ENCODE results near the gene SLC39A7. TPM values are rescaled to one million over a fixed set of nuclear protein-coding genes. Genes with fewer than 3 reads are reported as not detected.

The SLC39A7 gene
- total and polyA plus RNA-seq, 2 of the 13 experiments (the other 11 are each of a cell fraction or from before 2014, with no cell fraction given): 142 to 229 TPM

- TF ChIP-seq ZUFSP (CRISPR knock-in tag; IDR thresholded peaks at IDR 0.05; ENCODE audit: borderline replicate concordance) (no peak), RXRB (CRISPR knock-in tag; IDR thresholded peaks at IDR 0.05; ENCODE audit: borderline replicate concordance) (no peak), ZNF552 (CRISPR knock-in tag; IDR thresholded peaks at IDR 0.05; ENCODE audit: borderline replicate concordance) (no peak), CAMTA2 (CRISPR knock-in tag; IDR thresholded peaks at IDR 0.05; ENCODE audit: borderline replicate concordance) (no peak), ZC3H4 (CRISPR knock-in tag; IDR thresholded peaks at IDR 0.05; ENCODE audit: borderline replicate concordance) (peak; percentile 54; the same call in 1 of the 2 replicates), BCL6 (CRISPR knock-in tag; IDR thresholded peaks at IDR 0.05) (no peak), ZNF550 (CRISPR knock-in tag; IDR thresholded peaks at IDR 0.05; ENCODE audit: borderline replicate concordance) (no peak; the same call in 1 of the 2 replicates), ZSCAN20 (CRISPR knock-in tag; IDR thresholded peaks at IDR 0.05; ENCODE audit: borderline replicate concordance) (no peak), ZBTB40 (IDR thresholded peaks at IDR 0.05) (no peak), ZBTB40 (CRISPR knock-in tag; IDR thresholded peaks at IDR 0.05) (no peak), PAXIP1 (CRISPR knock-in tag; conservative IDR thresholded peaks at IDR 0.05) (no peak), TGIF2 (CRISPR knock-in tag; IDR thresholded peaks at IDR 0.05) (no peak), SMARCE1 (IDR thresholded peaks at IDR 0.05; ENCODE audit: borderline replicate concordance) (no peak), MYPOP (CRISPR knock-in tag; IDR thresholded peaks at IDR 0.05) (0 out of 2 replicates have a peak, but pooled peaks have one; percentile 35)
Measured at GRCh38 chr6:33207552-33208090, 7.0 kb downstream of the SLC39A7 start (continued).
